K562 (cell line): ENCODE results near the gene SSR2. TPM values are rescaled to one million over a fixed set of nuclear protein-coding genes. Genes with fewer than 3 reads are reported as not detected.
A peak's percentile ranks its signal among the peaks of the same experiment; 100 is the strongest.

Experiments used
- CBFA2T3 ChIP-seq: fragments of 450-650 bp; IDR thresholded peaks from 2 replicates; pipeline ENCODE4 v1.6.1; 2017
- FOXA3 ChIP-seq, 2 experiments: fragments of 450-650 bp in 1 of 2; sonication (generic) in 1 of 2; formaldehyde crosslinking; IDR thresholded peaks in 1 of 2; conservative IDR thresholded peaks in 1 of 2; 2 replicates each; pipeline versions ENCODE4 v1.4.0 to v1.8.0; 2020 to 2022; ENCODE audit warnings: mild to moderate bottlenecking in 2 of 2, missing genetic modification reagents in 1 of 2
- FOXK1 ChIP-seq: sonication (generic); formaldehyde crosslinking; IDR thresholded peaks from 2 replicates; pipeline ENCODE4 v1.8.0; 2022; ENCODE audit warnings: missing genetic modification reagents, mild to moderate bottlenecking, borderline replicate concordance
- MYBL2 ChIP-seq, 2 experiments: fragments of 450-650 bp in 1 of 2; sonication (generic) in 1 of 2; formaldehyde crosslinking in 1 of 2; IDR thresholded peaks; 2 replicates each; pipeline versions ENCODE4 v1.6.1 to v1.8.1; 2017 to 2022; ENCODE audit warnings: borderline replicate concordance in 1 of 2, inconsistent platforms in 1 of 2, low read depth in 1 of 2, mild to moderate bottlenecking in 1 of 2, missing genetic modification reagents in 1 of 2, moderate library complexity in 1 of 2
- PTRF ChIP-seq: fragments of 450-650 bp; IDR thresholded peaks from 2 replicates; pipeline ENCODE4 v1.6.1; 2016; ENCODE audit warnings: mild to moderate bottlenecking, missing genetic modification characterization, missing compliant biosample characterization
- polyA plus RNA-seq, 8 experiments: library from polyadenylated mRNA; depleted of rRNA in 4 of 8; stranded (reverse) in 5 of 8; unstranded in 3 of 8; fragments of >200 nt; fragmentation: Nextera tagmentation in 2 of 8; fragmentation: Illumina TruSeq in 1 of 8; extraction: Ambion mirVana in 2 of 8; extraction: Trizol in 1 of 8; gene quantifications; 2 replicates each; pipeline versions ENCODE4 v1.2.1 to v1.2.3, GENCODE V29; 2011 to 2014; ENCODE audit warnings: inconsistent platforms in 1 of 8, missing spikeins in 1 of 8
- total RNA-seq, 7 experiments: library from RNA; depleted of rRNA in 6 of 7; stranded (reverse); fragments of >200 nt in 6 of 7; fragmentation: Illumina TruSeq in 2 of 7; extraction: Trizol in 2 of 7; gene quantifications; 2 replicates each; pipeline versions ENCODE4 v1.2.1 to v1.2.3, GENCODE V29; 2011 to 2021; ENCODE audit warnings: low replicate concordance in 1 of 7
- TF ChIP-seq, protein P1 (sequence below): sonication (generic); formaldehyde crosslinking; IDR thresholded peaks from 2 replicates; pipeline ENCODE4 v1.8.0; 2022; ENCODE audit warnings: missing genetic modification reagents, mild to moderate bottlenecking, borderline replicate concordance
- TF ChIP-seq, protein P2 (sequence below): fragments of 250-450 bp; sonication (Bioruptor Pico); IDR thresholded peaks from 2 replicates; pipeline ENCODE4 v1.8.0; 2022; ENCODE audit warnings: inconsistent platforms, mild to moderate bottlenecking, moderate library complexity, borderline replicate concordance
- TF ChIP-seq, protein P3 (sequence below): fragments of 450-650 bp; IDR thresholded peaks from 2 replicates; pipeline ENCODE4 v1.6.1; 2016; ENCODE audit warnings: low read depth
- TF ChIP-seq, protein P4 (sequence below): fragments of 450-650 bp; IDR thresholded peaks from 2 replicates; pipeline ENCODE4 v1.6.1; 2016
- TF ChIP-seq, protein P5 (sequence below): fragments of 250-450 bp; sonication (Bioruptor Pico); IDR thresholded peaks from 2 replicates; pipeline ENCODE4 v1.4.0; 2020; ENCODE audit warnings: mild to moderate bottlenecking, moderate library complexity

The SSR2 gene
- total and polyA plus RNA-seq, 9 of the 15 experiments (the other 6 are each of a cell fraction or from before 2014, with no cell fraction given), result 161 to 411 (median 240) TPM

DNA sequence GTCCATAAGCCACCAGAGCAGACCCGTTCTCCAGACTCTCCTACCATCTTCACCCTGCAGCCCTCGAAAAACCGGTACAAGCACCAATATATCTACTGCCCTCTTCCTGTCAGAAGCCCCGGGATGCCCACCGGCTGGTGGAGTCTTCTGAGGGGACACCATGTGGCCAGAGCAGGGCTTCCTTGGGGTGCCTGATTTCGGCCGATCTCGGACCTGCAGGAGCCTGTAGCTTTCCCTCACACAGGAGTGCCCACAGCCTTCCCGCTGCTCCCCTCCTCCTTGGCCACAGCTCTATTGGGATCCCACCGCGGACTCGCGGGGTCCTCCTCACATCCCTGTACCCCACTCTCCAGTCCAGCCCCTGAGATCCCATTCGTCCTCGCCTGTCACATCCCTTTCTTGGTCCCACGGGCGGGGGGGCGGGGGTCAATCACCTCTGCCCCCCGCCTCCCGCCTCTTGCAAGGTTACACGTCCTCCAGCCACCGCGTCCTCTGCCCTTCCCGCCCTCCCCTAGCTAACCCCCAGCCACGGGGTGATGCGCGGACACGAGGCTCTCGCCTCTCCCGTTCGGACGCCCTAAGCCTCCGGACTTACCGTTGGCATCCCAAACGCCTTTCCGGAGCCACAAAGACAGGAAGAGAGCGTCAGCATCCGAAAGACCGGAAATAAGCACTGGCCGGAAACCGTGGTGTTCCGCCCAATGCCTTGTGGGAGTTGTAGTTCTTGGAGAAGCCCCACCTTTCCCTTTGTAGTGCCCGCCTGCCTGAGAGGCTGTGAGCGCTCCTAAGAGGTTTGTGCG is at the start of gene SSR2 (continued):
- TF ChIP-seq, protein P1, sequence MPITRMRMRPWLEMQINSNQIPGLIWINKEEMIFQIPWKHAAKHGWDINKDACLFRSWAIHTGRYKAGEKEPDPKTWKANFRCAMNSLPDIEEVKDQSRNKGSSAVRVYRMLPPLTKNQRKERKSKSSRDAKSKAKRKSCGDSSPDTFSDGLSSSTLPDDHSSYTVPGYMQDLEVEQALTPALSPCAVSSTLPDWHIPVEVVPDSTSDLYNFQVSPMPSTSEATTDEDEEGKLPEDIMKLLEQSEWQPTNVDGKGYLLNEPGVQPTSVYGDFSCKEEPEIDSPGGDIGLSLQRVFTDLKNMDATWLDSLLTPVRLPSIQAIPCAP (CRISPR knock-in tag), result no peak
- TF ChIP-seq, protein P2, sequence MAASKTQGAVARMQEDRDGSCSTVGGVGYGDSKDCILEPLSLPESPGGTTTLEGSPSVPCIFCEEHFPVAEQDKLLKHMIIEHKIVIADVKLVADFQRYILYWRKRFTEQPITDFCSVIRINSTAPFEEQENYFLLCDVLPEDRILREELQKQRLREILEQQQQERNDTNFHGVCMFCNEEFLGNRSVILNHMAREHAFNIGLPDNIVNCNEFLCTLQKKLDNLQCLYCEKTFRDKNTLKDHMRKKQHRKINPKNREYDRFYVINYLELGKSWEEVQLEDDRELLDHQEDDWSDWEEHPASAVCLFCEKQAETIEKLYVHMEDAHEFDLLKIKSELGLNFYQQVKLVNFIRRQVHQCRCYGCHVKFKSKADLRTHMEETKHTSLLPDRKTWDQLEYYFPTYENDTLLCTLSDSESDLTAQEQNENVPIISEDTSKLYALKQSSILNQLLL (CRISPR knock-in tag), result no peak
- TF ChIP-seq FOXK1 (CRISPR knock-in tag) (no peak), CBFA2T3 (no peak), MYBL2 (IDR thresholded peaks at IDR 0.05; ENCODE audit: low read depth) (no peak), MYBL2 (CRISPR knock-in tag; IDR thresholded peaks at IDR 0.05; ENCODE audit: borderline replicate concordance) (no peak), FOXA3 (CRISPR knock-in tag; conservative IDR thresholded peaks at IDR 0.05 in 1 of 2, IDR thresholded peaks at IDR 0.05 in 1 of 2) (no peak), PTRF (no peak)
- TF ChIP-seq, protein P3, sequence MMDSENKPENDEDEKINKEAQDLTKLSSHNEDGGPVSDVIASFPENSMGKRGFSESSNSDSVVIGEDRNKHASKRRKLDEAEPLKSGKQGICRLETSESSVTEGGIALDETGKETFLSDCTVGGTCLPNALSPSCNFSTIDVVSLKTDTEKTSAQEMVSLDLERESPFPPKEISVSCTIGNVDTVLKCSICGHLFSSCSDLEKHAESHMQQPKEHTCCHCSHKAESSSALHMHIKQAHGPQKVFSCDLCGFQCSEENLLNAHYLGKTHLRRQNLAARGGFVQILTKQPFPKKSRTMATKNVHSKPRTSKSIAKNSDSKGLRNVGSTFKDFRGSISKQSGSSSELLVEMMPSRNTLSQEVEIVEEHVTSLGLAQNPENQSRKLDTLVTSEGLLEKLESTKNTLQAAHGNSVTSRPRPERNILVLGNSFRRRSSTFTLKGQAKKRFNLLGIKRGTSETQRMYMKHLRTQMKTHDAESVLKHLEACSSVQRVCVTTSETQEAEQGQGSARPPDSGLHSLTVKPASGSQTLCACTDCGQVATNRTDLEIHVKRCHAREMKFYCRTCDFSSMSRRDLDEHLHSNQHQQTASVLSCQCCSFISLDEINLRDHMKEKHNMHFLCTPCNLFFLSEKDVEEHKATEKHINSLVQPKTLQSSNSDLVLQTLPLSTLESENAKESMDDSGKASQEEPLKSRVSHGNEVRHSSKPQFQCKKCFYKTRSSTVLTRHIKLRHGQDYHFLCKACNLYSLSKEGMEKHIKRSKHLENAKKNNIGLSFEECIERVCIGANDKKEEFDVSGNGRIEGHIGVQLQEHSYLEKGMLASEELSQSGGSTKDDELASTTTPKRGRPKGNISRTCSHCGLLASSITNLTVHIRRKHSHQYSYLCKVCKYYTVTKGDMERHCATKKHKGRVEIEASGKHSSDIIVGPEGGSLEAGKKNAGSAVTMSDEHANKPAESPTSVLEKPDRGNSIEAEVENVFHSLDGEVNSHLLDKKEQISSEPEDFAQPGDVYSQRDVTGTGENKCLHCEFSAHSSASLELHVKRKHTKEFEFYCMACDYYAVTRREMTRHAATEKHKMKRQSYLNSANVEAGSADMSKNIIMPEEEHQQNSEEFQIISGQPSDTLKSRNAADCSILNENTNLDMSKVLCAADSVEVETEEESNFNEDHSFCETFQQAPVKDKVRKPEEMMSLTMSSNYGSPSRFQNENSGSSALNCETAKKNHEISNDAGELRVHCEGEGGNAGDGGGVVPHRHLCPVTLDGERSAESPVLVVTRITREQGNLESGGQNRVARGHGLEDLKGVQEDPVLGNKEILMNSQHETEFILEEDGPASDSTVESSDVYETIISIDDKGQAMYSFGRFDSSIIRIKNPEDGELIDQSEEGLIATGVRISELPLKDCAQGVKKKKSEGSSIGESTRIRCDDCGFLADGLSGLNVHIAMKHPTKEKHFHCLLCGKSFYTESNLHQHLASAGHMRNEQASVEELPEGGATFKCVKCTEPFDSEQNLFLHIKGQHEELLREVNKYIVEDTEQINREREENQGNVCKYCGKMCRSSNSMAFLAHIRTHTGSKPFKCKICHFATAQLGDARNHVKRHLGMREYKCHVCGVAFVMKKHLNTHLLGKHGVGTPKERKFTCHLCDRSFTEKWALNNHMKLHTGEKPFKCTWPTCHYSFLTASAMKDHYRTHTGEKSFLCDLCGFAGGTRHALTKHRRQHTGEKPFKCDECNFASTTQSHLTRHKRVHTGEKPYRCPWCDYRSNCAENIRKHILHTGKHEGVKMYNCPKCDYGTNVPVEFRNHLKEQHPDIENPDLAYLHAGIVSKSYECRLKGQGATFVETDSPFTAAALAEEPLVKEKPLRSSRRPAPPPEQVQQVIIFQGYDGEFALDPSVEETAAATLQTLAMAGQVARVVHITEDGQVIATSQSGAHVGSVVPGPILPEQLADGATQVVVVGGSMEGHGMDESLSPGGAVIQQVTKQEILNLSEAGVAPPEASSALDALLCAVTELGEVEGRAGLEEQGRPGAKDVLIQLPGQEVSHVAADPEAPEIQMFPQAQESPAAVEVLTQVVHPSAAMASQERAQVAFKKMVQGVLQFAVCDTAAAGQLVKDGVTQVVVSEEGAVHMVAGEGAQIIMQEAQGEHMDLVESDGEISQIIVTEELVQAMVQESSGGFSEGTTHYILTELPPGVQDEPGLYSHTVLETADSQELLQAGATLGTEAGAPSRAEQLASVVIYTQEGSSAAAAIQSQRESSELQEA, result no peak
- TF ChIP-seq, protein P4, sequence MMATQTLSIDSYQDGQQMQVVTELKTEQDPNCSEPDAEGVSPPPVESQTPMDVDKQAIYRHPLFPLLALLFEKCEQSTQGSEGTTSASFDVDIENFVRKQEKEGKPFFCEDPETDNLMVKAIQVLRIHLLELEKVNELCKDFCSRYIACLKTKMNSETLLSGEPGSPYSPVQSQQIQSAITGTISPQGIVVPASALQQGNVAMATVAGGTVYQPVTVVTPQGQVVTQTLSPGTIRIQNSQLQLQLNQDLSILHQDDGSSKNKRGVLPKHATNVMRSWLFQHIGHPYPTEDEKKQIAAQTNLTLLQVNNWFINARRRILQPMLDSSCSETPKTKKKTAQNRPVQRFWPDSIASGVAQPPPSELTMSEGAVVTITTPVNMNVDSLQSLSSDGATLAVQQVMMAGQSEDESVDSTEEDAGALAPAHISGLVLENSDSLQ, result peak; percentile 48; the same call in 1 of the 2 replicates
- TF ChIP-seq, protein P5, sequence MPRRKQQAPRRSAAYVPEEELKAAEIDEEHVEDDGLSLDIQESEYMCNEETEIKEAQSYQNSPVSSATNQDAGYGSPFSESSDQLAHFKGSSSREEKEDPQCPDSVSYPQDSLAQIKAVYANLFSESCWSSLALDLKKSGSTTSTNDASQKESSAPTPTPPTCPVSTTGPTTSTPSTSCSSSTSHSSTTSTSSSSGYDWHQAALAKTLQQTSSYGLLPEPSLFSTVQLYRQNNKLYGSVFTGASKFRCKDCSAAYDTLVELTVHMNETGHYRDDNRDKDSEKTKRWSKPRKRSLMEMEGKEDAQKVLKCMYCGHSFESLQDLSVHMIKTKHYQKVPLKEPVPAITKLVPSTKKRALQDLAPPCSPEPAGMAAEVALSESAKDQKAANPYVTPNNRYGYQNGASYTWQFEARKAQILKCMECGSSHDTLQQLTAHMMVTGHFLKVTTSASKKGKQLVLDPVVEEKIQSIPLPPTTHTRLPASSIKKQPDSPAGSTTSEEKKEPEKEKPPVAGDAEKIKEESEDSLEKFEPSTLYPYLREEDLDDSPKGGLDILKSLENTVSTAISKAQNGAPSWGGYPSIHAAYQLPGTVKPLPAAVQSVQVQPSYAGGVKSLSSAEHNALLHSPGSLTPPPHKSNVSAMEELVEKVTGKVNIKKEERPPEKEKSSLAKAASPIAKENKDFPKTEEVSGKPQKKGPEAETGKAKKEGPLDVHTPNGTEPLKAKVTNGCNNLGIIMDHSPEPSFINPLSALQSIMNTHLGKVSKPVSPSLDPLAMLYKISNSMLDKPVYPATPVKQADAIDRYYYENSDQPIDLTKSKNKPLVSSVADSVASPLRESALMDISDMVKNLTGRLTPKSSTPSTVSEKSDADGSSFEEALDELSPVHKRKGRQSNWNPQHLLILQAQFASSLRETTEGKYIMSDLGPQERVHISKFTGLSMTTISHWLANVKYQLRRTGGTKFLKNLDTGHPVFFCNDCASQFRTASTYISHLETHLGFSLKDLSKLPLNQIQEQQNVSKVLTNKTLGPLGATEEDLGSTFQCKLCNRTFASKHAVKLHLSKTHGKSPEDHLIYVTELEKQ (CRISPR knock-in tag), result no peak
